ENCODE data around the gene TRMT2A. TPM values are rescaled to one million over a fixed set of nuclear protein-coding genes. Genes with fewer than 3 reads are reported as not detected.

TRMT2A gene
- polyA plus RNA-seq, 1 donor (not counting 4 experiments of a cell fraction or from before 2014, with no cell fraction given): 18.3 TPM

- Histone ChIP-seq H3K9ac (ENCODE audit: control insufficient read depth, extremely low read depth, insufficient read depth, low read length) (no peak overlapping the region), H3K9me3 (ENCODE audit: control insufficient read depth, low read depth, low read length) (no peaks in the 10 kb centered on the region), H3K4me1 (ENCODE audit: control insufficient read depth, extremely low read depth, insufficient read depth, low read length) (no peaks in the 10 kb centered on the region), H3K27ac (ENCODE audit: control insufficient read depth, insufficient read depth, low read length) (no peak overlapping the region), H4K20me1 (ENCODE audit: control insufficient read depth, extremely low read depth, insufficient read depth, low read length) (no peaks in the 10 kb centered on the region), H2AFZ (ENCODE audit: control insufficient read depth, low read length) (no peak overlapping the region), H3K4me3 (ENCODE audit: control insufficient read depth in 2 of 3, extremely low read depth in 1 of 3, insufficient read depth in 2 of 3, low read depth in 1 of 3, low read length in 3 of 3) (no peak overlapping the region), H3K4me2 (ENCODE audit: control insufficient read depth, extremely low read depth, insufficient read depth, low read depth, low read length) (no peak overlapping the region), H3K79me2 (ENCODE audit: control insufficient read depth, insufficient read depth, low read length) (no peaks in the 10 kb centered on the region), H3K27me3 (ENCODE audit: control insufficient read depth, extremely low read depth, insufficient read depth, low read length) (no peaks in the 10 kb centered on the region), H3K9me1 (ENCODE audit: control insufficient read depth, extremely low read depth, insufficient read depth, low read length) (no peaks in the 10 kb centered on the region), H3K36me3 (ENCODE audit: control insufficient read depth in 2 of 2, extremely low read depth in 1 of 2, insufficient read depth in 2 of 2, low read length in 2 of 2) (peaks cover 0 to 7% of the 10 kb centered on the region in 2 experiments)
- FAIRE-seq: no peak
- dilution Hi-C loops (cut with MboI; ENCODE audit: extremely low pct_ligation_motif_present, low sequenced_read_pairs): no loop called here
- TF ChIP-seq EZH2 (IDR thresholded peaks at IDR 0.05; ENCODE audit: low read length) (no peak), CTCF (optimal IDR thresholded peaks at IDR 0.05 in 1 of 3, IDR thresholded peaks at IDR 0.05 in 1 of 3, conservative IDR thresholded peaks at IDR 0.05 in 1 of 3; ENCODE audit: extremely low read depth in 1 of 3, insufficient read depth in 2 of 3, low read length in 3 of 3) (no peak)
- DNase-seq (ENCODE audit: low read depth, low spot score): no peak
Observed at GRCh38 chr22:20148414-20148813, 31.4 kb upstream of the TRMT2A start.

- H3K27ac ChIP-seq (ENCODE audit: control insufficient read depth, insufficient read depth, low read length): no peak overlapping the region
- H3K9me3 ChIP-seq (ENCODE audit: control insufficient read depth, low read depth, low read length): no peaks in the 10 kb centered on the region
- H3K9me1 ChIP-seq (ENCODE audit: control insufficient read depth, extremely low read depth, insufficient read depth, low read length): no peaks in the 10 kb centered on the region
- no peaks in the 10 kb centered on the region for H3K27me3 ChIP-seq (ENCODE audit: control insufficient read depth, extremely low read depth, insufficient read depth, low read length)
- H3K4me1 ChIP-seq (ENCODE audit: control insufficient read depth, extremely low read depth, insufficient read depth, low read length): no peaks in the 10 kb centered on the region
- TF ChIP-seq EZH2 (IDR thresholded peaks at IDR 0.05; ENCODE audit: low read length) (no peak), CTCF (optimal IDR thresholded peaks at IDR 0.05 in 1 of 3, IDR thresholded peaks at IDR 0.05 in 1 of 3, conservative IDR thresholded peaks at IDR 0.05 in 1 of 3; ENCODE audit: extremely low read depth in 1 of 3, insufficient read depth in 2 of 3, low read length in 3 of 3) (no peak)
- H3K36me3 ChIP-seq (ENCODE audit: control insufficient read depth in 2 of 2, extremely low read depth in 1 of 2, insufficient read depth in 2 of 2, low read length in 2 of 2): peaks cover 0 to 7% of the 10 kb centered on the region in 2 experiments
- no peaks in the 10 kb centered on the region for H3K79me2 ChIP-seq (ENCODE audit: control insufficient read depth, insufficient read depth, low read length)
- DNase-seq (ENCODE audit: low read depth, low spot score) (no peak), FAIRE-seq (no peak)
- no peaks in the 10 kb centered on the region for H4K20me1 ChIP-seq (ENCODE audit: control insufficient read depth, extremely low read depth, insufficient read depth, low read length)
- H3K4me3 ChIP-seq (ENCODE audit: control insufficient read depth in 2 of 3, extremely low read depth in 1 of 3, insufficient read depth in 2 of 3, low read depth in 1 of 3, low read length in 3 of 3): no peak overlapping the region
- dilution Hi-C loops (cut with MboI; ENCODE audit: extremely low pct_ligation_motif_present, low sequenced_read_pairs): no loop called here
- no peak overlapping the region for H2AFZ ChIP-seq (ENCODE audit: control insufficient read depth, low read length)
- no peak overlapping the region for H3K9ac ChIP-seq (ENCODE audit: control insufficient read depth, extremely low read depth, insufficient read depth, low read length)
- no peak overlapping the region for H3K4me2 ChIP-seq (ENCODE audit: control insufficient read depth, extremely low read depth, insufficient read depth, low read depth, low read length)
Observed at GRCh38 chr22:20147237-20147988, 30.4 kb upstream of the TRMT2A start.

Data from keratinocyte (primary cell).